Measurements from ENCODE around the gene TNRC18.

Gene TNRC18

GRCh38 chr7:5382281-5382892, 41.2 kb downstream of the TNRC18 start:
- TF ChIP-seq, protein P1, sequence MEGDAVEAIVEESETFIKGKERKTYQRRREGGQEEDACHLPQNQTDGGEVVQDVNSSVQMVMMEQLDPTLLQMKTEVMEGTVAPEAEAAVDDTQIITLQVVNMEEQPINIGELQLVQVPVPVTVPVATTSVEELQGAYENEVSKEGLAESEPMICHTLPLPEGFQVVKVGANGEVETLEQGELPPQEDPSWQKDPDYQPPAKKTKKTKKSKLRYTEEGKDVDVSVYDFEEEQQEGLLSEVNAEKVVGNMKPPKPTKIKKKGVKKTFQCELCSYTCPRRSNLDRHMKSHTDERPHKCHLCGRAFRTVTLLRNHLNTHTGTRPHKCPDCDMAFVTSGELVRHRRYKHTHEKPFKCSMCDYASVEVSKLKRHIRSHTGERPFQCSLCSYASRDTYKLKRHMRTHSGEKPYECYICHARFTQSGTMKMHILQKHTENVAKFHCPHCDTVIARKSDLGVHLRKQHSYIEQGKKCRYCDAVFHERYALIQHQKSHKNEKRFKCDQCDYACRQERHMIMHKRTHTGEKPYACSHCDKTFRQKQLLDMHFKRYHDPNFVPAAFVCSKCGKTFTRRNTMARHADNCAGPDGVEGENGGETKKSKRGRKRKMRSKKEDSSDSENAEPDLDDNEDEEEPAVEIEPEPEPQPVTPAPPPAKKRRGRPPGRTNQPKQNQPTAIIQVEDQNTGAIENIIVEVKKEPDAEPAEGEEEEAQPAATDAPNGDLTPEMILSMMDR (conservative IDR thresholded peaks at IDR 0.05; ENCODE audit: low read depth, low read length) = no peak
- DNase-seq (ENCODE audit: low read depth) = peak; percentile 81
- peak overlapping the region; percentile 27 for H3K4me3 ChIP-seq (ENCODE audit: low read depth, low read length)

DNA sequence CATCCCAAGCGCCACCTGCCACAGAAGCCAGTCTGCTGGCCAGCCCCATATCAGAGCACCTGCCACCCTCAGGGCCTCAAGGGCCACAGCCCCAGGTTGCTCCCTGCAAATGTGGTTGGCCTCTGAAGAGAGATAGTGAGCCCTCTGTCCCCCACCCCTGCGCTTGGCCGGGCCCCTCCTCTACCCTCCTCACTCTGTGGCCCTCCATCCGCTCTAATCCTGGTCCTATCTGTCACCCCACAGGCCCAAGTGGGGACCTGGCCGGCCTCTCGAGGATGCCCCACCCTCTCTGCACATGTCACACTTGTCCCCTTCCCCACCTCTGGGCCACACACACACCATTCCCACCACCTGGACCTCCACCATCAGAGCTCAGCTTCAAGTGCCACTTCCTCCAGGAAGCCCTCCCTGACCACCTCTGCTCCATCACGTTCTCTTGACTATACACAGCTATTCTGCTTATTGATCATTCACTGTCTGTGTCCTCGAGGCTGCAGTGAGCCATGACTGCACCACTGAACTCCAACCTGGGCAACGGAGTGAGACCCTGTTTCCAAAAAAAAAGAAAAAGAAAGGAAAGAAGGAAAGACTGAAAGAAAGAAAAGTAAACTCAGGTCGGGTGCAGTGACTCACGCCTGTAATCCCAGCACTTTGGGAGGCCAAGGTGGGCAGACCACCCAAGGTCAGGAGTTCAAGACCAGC, 42.4 kb downstream of the TNRC18 start:
- DNase-seq (ENCODE audit: low read depth) = no peak
- H3K4me3 ChIP-seq (ENCODE audit: low read depth, low read length) = no peak overlapping the region
- TF ChIP-seq, protein P1 (conservative IDR thresholded peaks at IDR 0.05; ENCODE audit: low read depth, low read length) = no peak

- no peak overlapping the region for H3K4me3 ChIP-seq (ENCODE audit: low read depth, low read length)
- DNase-seq (ENCODE audit: low read depth) = no peak
- TF ChIP-seq, protein P1 (conservative IDR thresholded peaks at IDR 0.05; ENCODE audit: low read depth, low read length) = no peak
These were observed 43.1 kb downstream of the TNRC18 start for GRCh38 chr7:5380350-5381070.

DNA sequence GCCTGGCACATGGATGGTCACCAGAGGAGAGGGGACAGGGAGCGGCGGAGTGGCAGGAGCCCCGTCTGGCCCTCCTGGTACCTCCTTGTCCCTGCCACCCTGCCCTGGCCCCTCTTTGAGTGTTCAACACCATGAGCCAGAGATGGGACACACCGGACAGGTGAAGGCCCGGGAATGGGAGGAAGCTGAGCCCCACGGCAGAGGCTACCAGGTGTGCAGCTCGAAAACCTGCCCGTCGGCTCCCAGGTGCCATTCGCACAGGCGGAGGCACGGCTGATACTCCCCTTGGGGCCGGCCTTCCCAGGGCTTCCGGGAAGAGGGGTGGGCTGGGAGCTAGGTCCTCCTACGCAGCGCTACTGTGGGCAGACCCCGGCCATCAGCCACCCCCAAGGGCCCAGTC, 44.1 kb downstream of the TNRC18 start:
- DNase-seq (ENCODE audit: low read depth) = no peak
- no peak overlapping the region for H3K4me3 ChIP-seq (ENCODE audit: low read depth, low read length)
- TF ChIP-seq, protein P1 (conservative IDR thresholded peaks at IDR 0.05; ENCODE audit: low read depth, low read length) = no peak

DNA sequence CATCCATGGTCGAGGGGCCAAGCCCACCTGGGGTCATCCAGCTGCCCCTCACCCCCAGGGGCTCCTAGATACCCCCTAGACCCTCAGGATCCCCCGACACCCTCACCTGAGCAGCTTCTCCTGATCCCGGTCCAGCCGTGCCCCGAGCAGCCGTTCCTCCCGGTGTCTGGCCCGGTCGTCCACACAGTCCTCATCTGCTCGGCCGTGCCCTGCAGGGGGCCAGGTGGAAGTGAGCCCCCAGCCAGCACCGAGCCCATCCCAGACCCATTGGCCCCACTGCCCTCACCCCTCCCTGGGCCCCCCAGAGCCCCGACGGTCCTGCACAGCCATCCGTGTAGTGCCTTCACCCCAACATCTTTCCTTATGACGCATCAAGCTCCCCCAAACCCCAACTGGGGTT, 45.8 kb downstream of the TNRC18 start:
- DNase-seq (ENCODE audit: low read depth) = no peak
- TF ChIP-seq, protein P1 (conservative IDR thresholded peaks at IDR 0.05; ENCODE audit: low read depth, low read length) = no peak
- H3K4me3 ChIP-seq (ENCODE audit: low read depth, low read length) = no peak overlapping the region

- TF ChIP-seq, protein P1 (conservative IDR thresholded peaks at IDR 0.05; ENCODE audit: low read depth, low read length) = no peak
- no peak overlapping the region for H3K4me3 ChIP-seq (ENCODE audit: low read depth, low read length)
- DNase-seq (ENCODE audit: low read depth) = no peak
These were observed 46.4 kb downstream of the TNRC18 start for GRCh38 chr7:5377279-5377678.
